PC-3 (cell line): ENCODE measurements around the gene ATPAF1. TPM values are rescaled to one million over a fixed set of nuclear protein-coding genes. Genes with fewer than 3 reads are reported as not detected.

ENCODE experiments used
- ATAC-seq: fragments of 200-7000 bp; cut with Tn5 transposase; 2 replicates; pipeline ENCODE4 v1.9.1; 2020; ENCODE audit warnings: mild to moderate bottlenecking, moderate library complexity
- BruUV-seq: library from RNA; stranded (reverse); fragments of 400-500 nt; replicated peaks from 2 replicates; lab custom pipeline; 2021; lab: Mats Ljungman, UMichigan
- CTCF ChIA-PET: fragments of 300-600 bp; sonication (Branson Sonifier 250); formaldehyde crosslinking; loops from one replicate; lab custom pipeline; 2022; ENCODE audit warnings: antibody characterized with exemption; lab: Charles Lee
- POLR2A ChIA-PET: fragments of 300-600 bp; sonication (Branson Sonifier 250); formaldehyde crosslinking; loops from one replicate; lab custom pipeline; 2022; ENCODE audit warnings: antibody characterized with exemption; ENCODE audit not compliant: unreplicated experiment; lab: Charles Lee
- DNase-seq: peaks from one replicate; pipeline ENCODE4 v3.0.0-alpha.2; 2015
- H2AFZ ChIP-seq: fragments of 300-600 bp; sonication (generic); 2 replicates; pipeline ENCODE4 v1.6.0; 2016; ENCODE audit warnings: antibody characterized with exemption, low read length
- H3F3A ChIP-seq: fragments of 300-600 bp; sonication (generic); one replicate; pipeline ENCODE4 v1.6.0; 2017; ENCODE audit warnings: antibody characterized with exemption, low read length, control low read depth, mild to moderate bottlenecking; ENCODE audit not compliant: unreplicated experiment
- H3K27ac ChIP-seq: fragments of 300-600 bp; sonication (generic); 2 replicates; pipeline ENCODE4 v1.5.1; 2016; ENCODE audit warnings: mild to moderate bottlenecking, low read length
- H3K27me3 ChIP-seq: fragments of 300-600 bp; sonication (generic); 2 replicates; pipeline ENCODE4 v1.6.1; 2016; ENCODE audit warnings: low read length, mixed read lengths
- H3K36me3 ChIP-seq: fragments of 300-600 bp; sonication (generic); 2 replicates; pipeline ENCODE4 v1.6.1; 2016; ENCODE audit warnings: low read depth, mixed run types, low read length, mixed read lengths
- H3K4me1 ChIP-seq: fragments of 300-600 bp; sonication (generic); 2 replicates; pipeline ENCODE4 v1.5.1; 2016; ENCODE audit warnings: low read length; ENCODE audit not compliant: insufficient read depth
- H3K4me2 ChIP-seq: fragments of 300-600 bp; sonication (generic); 2 replicates; pipeline ENCODE4 v1.6.0; 2016; ENCODE audit warnings: low read length
- H3K4me3 ChIP-seq: fragments of 300-600 bp; sonication (generic); 2 replicates; pipeline ENCODE4 v1.5.1; 2016; ENCODE audit warnings: mild to moderate bottlenecking, low read length, mixed read lengths
- H3K79me2 ChIP-seq: fragments of 300-600 bp; sonication (generic); 2 replicates; pipeline ENCODE4 v1.6.1; 2017; ENCODE audit warnings: low read length, mixed read lengths
- H3K9ac ChIP-seq: fragments of 300-600 bp; sonication (generic); 2 replicates; pipeline ENCODE4 v1.6.0; 2016; ENCODE audit warnings: mild to moderate bottlenecking, low read length
- H3K9me2 ChIP-seq: fragments of 300-600 bp; sonication (generic); replicated peaks from 2 replicates; pipeline ENCODE4 v1.6.1; 2016; ENCODE audit warnings: mixed run types, low read length, mixed read lengths
- H3K9me3 ChIP-seq: fragments of 300-600 bp; sonication (generic); 2 replicates; pipeline ENCODE4 v1.6.1; 2016; ENCODE audit warnings: low read length, mixed read lengths
- H4K20me1 ChIP-seq: fragments of 300-600 bp; sonication (generic); 2 replicates; pipeline ENCODE4 v1.6.1; 2016; ENCODE audit warnings: low read length, mixed read lengths
- EZH2 ChIP-seq: fragments of 300-600 bp; sonication (generic); IDR thresholded peaks from one replicate; pipeline ENCODE4 v1.6.1; 2017; ENCODE audit warnings: antibody characterized with exemption, mild to moderate bottlenecking, low read length; ENCODE audit not compliant: unreplicated experiment
- EZH2phosphoT487 ChIP-seq: fragments of 300-600 bp; sonication (generic); IDR thresholded peaks from 2 replicates; pipeline ENCODE4 v1.6.1; 2018; ENCODE audit warnings: mild to moderate bottlenecking, antibody characterized with exemption, low read length, borderline replicate concordance
- intact Hi-C: fragments of 100-400 bp; cut with micrococcal nuclease; formaldehyde crosslinking; loops from 2 replicates; pipeline ENCODE4 v1.9.0; 2023
- total RNA-seq: library from RNA; depleted of rRNA; stranded (reverse); fragments of >200 nt; gene quantifications from 2 replicates; pipeline ENCODE4 v1.2.3, GENCODE V29; 2014
- TF ChIP-seq, protein P1 (sequence below): fragments of 300-600 bp; sonication (generic); conservative IDR thresholded peaks from 2 replicates; pipeline ENCODE4 v1.5.1; 2017; ENCODE audit warnings: antibody characterized with exemption, low read depth, mild to moderate bottlenecking, low read length

Gene ATPAF1
- total RNA-seq, 1 experiment from 2014 or later = 68.3 TPM

DNA sequence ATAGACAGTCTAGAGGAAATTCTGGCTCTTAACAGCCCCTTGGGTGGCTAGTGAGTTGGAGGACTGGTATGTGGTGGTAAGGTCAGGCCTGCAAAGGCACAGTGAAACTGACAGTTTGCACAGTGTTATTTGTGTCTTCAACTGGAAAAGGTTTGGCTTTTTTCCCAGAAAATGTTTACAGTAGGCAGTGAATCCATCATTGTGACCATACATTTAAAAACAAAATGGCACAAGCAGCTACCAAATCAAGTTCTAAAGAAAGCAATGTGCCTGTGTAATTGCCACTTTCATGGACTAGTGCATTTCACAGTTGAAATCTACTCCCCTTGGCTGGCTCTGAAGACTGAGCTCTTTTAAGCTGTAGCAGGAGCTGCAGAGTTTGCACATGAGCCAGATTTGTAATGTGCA lies 24.8 kb downstream of the ATPAF1 start:
- Histone ChIP-seq H3K4me2 (peak overlapping the region; percentile 64), H3K79me2 (no peaks in the 10 kb centered on the region), H2AFZ (0 out of 2 replicates have a peak overlapping the region, but pooled peaks have one; percentile 35), H4K20me1 (no peaks in the 10 kb centered on the region), H3F3A (no peaks in the 10 kb centered on the region), H3K4me3 (no peak overlapping the region), H3K36me3 (peaks cover 17% of the 10 kb centered on the region), H3K27me3 (no peaks in the 10 kb centered on the region), H3K27ac (peak overlapping the region; percentile 59), H3K9ac (no peak overlapping the region), H3K9me3 (no peaks in the 10 kb centered on the region), H3K9me2 (no peaks in the 10 kb centered on the region), H3K4me1 (peaks cover 21% of the 10 kb centered on the region)
- ATAC-seq (peak; percentile 99), DNase-seq (peak; percentile 98)
- BruUV-seq = no TSS peak
- ChIA-PET POLR2A (no interaction called here), CTCF (interaction anchor here (0.6 to 1.1 kb wide), 2 partner anchors 31 to 82 kb away, joined by 3 to 4 read pairs; no protein-coding TSS in a partner anchor)
- intact Hi-C loops = loop anchor here (2.0 kb wide), 1 partner anchor 21 kb away; no protein-coding TSS in a partner anchor
- no peak for TF ChIP-seq EZH2phosphoT487
- TF ChIP-seq, protein P1, sequence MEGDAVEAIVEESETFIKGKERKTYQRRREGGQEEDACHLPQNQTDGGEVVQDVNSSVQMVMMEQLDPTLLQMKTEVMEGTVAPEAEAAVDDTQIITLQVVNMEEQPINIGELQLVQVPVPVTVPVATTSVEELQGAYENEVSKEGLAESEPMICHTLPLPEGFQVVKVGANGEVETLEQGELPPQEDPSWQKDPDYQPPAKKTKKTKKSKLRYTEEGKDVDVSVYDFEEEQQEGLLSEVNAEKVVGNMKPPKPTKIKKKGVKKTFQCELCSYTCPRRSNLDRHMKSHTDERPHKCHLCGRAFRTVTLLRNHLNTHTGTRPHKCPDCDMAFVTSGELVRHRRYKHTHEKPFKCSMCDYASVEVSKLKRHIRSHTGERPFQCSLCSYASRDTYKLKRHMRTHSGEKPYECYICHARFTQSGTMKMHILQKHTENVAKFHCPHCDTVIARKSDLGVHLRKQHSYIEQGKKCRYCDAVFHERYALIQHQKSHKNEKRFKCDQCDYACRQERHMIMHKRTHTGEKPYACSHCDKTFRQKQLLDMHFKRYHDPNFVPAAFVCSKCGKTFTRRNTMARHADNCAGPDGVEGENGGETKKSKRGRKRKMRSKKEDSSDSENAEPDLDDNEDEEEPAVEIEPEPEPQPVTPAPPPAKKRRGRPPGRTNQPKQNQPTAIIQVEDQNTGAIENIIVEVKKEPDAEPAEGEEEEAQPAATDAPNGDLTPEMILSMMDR = no peak
- no peak for TF ChIP-seq EZH2

- H3F3A ChIP-seq = no peaks in the 10 kb centered on the region
- peaks cover 13% of the 10 kb centered on the region; the same call in 1 of the 2 replicates for H3K36me3 ChIP-seq
- intact Hi-C loops = loop anchor here (2.0 kb wide), 1 partner anchor 19 kb away; no protein-coding TSS in a partner anchor
- no peak overlapping the region for H3K4me3 ChIP-seq
- no TSS peak for BruUV-seq
- CTCF ChIA-PET = no interaction called here
- no peaks in the 10 kb centered on the region for H3K9me2 ChIP-seq
- TF ChIP-seq EZH2 = no peak
- TF ChIP-seq EZH2phosphoT487 = no peak
- TF ChIP-seq, protein P1 = no peak
- no peaks in the 10 kb centered on the region for H3K9me3 ChIP-seq
- ATAC-seq (no peak), DNase-seq (no peak)
- POLR2A ChIA-PET = no interaction called here
- no peak overlapping the region for H3K9ac ChIP-seq
- H3K79me2 ChIP-seq = no peaks in the 10 kb centered on the region
- no peaks in the 10 kb centered on the region for H3K27me3 ChIP-seq
- H3K4me2 ChIP-seq = no peak overlapping the region
- peaks cover 21% of the 10 kb centered on the region for H3K4me1 ChIP-seq
- H3K27ac ChIP-seq = no peak overlapping the region
- no peak overlapping the region for H2AFZ ChIP-seq
- no peaks in the 10 kb centered on the region for H4K20me1 ChIP-seq
Observed at GRCh38 chr1:46642115-46642680, 26.0 kb downstream of the ATPAF1 start.

DNA sequence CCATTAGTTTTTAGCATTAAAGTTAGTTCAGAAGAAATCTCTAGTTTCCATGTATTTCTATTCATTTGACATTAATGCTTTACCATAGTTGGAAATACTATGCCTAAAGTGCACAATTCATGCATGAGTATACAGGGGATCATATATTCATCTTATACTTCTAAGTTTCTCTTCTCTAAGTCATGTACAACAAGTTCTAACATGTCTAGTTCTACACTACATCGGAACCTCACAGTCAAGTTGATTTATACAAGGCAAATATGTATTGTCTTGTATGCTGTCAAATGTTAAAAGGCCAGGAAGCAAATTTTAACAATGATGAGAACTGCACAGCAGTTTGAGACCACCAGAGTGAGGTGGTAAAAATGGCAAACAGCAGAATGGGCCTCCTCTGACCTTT lies 28.6 kb downstream of the ATPAF1 start:
- Histone ChIP-seq H3K4me2 (no peak overlapping the region), H2AFZ (no peak overlapping the region), H3F3A (no peaks in the 10 kb centered on the region), H3K4me1 (peaks cover 21% of the 10 kb centered on the region), H3K27me3 (no peaks in the 10 kb centered on the region), H3K27ac (no peak overlapping the region), H3K36me3 (peaks cover 18% of the 10 kb centered on the region; the same call in 1 of the 2 replicates), H3K9me3 (no peaks in the 10 kb centered on the region), H3K79me2 (no peaks in the 10 kb centered on the region), H3K9ac (no peak overlapping the region), H3K4me3 (no peak overlapping the region), H4K20me1 (no peaks in the 10 kb centered on the region), H3K9me2 (no peaks in the 10 kb centered on the region)
- DNase-seq = no peak
- no TSS peak for BruUV-seq
- POLR2A ChIA-PET = interaction anchor here (0.5 to 0.6 kb wide), 2 partner anchors 8 to 28 kb away, joined by 3 to 5 read pairs; partner anchors contain the start of gene ATPAF1
- CTCF ChIA-PET = no interaction called here
- ATAC-seq = no peak
- TF ChIP-seq, protein P1 = no peak
- no peak for TF ChIP-seq EZH2phosphoT487
- no peak for TF ChIP-seq EZH2
- intact Hi-C loops = no loop called here
